ENCODE data around the gene LHPP. TPM values are rescaled to one million over a fixed set of nuclear protein-coding genes. Genes with fewer than 3 reads are reported as not detected.

Gene LHPP
- total RNA-seq, 1 donor from 2014 or later: 4.1 TPM

DNA sequence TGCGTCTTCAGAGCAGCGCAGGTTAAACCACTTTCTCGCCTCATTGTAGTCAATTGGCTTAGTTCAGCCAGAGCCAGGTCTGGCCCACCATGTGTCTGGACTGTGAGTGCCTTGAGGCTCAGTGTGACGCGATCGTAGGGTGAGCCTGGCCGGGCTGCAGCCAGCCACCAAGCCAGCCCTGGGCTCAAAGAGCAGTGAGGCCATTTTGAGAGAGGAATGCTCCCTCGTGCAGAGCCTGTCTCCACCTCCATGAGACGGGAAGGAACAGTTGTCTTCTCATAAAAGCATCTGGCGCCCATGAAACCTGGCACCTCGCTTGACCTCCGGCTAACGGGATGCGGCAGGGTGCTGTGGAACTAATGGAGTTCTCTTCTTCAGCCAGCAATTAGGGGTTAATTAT lies 34.5 kb downstream of the LHPP start:
- no peak for DNase-seq (ENCODE audit: low read depth in 2 of 2)

DNA sequence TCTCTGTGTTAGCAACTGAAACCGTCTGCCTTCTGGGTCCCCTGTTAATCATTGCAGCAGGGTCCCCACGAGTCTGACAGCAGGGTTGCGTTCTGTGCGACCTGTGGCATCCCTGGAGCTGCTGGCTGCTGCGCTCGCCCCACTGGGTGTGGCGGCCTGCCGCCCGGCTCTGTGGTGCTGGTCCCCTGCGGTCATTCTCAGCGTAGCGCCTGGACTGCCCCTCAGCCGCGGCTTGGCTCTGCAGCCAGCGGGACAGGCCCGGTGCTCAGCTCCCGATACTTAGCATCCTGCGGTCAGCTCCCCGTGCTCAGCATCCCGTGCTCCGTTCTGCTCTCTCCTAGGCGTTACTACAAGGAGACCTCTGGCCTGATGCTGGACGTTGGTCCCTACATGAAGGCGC lies 35.0 kb downstream of the LHPP start:
- DNase-seq (ENCODE audit: low read depth in 2 of 2): no peak

DNA sequence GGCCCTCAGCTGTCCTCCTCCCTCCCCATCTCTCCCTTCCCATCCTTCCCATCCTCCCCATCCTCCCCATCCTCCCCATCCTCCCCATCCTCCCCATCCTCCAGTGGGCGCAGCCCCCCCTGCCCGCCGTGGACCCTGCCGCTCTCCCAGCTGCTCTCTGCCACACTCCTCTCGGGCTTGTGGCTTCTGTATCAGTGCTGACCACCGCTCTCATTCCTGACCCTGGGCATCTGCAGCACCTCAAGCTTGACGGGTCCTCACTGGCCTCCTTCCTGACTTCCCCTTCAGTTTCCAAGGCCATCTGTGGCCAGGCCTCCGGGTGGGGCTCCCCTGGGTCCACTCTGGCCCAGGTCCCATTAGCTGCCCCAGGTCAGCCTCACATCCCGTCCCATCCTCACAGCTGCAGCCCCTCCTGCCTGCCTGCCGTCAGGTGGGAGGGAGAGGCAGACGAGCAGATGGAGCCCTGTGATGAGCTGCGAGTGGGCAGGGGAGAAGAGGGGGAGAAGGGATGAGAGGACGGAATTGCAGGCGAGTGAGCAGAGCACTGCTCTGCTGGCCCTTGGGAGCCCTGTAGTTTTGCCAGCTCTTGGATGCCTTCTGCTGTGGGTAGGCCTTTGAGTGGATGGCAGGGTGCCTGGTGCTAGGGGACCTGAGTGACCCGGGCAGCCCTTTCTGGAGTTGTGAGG lies 35.7 kb downstream of the LHPP start:
- DNase-seq (ENCODE audit: low read depth in 2 of 2): no peak

DNA sequence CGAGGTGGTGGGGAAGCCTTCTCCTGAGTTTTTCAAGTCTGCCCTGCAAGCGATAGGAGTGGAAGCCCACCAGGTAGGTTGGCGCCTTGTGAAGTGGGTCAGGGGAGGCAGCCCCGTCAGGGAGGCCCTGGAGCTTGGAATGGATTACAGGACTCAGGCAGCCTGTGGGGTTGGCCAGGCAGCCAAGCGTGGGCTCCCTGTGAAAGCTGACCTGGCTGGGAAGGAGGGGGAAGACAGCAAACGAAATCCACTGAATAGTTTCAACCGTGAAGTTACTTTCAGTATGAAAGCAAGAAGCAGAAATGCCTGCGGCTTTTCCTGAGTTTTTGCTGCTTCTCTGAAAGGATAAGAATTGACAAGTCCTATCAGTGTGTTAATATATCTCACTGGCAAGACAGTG lies 36.4 kb downstream of the LHPP start:
- no peak for DNase-seq (ENCODE audit: low read depth in 2 of 2)

DNA sequence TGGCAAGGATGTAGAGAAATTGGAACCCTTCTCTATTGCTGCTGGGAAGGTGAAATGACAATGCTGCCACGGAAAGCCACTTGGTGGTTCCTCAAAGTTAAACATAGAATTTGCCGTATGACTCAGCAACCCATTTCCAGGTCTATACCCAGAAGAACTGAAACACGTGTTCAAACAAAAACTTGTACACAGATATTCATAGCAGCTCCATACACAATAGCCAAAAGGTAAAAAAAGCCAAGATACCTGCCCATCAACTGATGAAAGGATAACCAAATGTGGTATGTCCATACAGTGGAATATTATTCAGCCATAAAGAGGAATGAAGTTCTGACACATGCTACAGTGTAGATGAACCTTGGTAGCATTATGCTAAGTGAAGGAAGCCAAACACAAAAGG lies 39.1 kb downstream of the LHPP start:
- DNase-seq (ENCODE audit: low read depth in 2 of 2): no peak

DNA sequence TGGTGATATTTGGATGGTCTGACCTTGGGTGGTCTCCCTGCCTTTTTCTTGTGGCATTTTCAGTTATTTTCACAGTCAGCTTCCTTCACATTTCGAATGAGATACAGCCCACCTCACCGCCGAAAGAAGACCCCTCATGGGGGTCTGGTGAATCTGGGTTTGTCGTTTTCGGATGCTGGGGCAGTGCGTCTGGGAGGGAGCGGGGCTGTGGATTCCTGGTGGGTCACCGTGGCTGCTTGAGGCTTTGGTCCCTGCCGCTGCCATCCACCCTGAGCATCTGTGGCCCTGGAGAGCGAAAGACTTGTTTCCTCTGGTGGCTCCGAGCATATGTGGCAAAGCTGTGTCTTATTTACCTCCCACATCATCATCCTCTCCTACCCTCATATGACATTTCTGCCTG lies 43.1 kb downstream of the LHPP start:
- no peak for DNase-seq (ENCODE audit: low read depth in 2 of 2)

DNA sequence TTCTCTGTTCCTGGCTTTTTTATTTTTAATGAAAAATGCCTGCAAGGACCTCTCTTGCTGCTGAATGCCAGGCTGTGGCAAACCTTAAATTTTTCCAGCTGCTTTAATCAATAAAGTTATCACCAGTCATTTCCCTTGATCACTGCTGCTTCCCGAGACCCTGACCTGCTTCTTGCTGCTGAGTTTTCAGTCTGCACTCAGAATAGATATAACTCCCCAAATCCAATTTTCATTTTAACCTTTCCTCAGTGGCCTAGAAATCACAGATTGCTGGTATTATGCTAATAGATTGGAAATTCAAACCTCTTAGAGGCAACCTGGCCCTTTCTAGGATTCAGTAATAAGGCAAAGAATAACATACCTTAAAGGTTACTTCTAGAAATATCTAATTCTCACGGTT lies 43.7 kb downstream of the LHPP start:
- no peak for DNase-seq (ENCODE audit: low read depth in 2 of 2)

DNA sequence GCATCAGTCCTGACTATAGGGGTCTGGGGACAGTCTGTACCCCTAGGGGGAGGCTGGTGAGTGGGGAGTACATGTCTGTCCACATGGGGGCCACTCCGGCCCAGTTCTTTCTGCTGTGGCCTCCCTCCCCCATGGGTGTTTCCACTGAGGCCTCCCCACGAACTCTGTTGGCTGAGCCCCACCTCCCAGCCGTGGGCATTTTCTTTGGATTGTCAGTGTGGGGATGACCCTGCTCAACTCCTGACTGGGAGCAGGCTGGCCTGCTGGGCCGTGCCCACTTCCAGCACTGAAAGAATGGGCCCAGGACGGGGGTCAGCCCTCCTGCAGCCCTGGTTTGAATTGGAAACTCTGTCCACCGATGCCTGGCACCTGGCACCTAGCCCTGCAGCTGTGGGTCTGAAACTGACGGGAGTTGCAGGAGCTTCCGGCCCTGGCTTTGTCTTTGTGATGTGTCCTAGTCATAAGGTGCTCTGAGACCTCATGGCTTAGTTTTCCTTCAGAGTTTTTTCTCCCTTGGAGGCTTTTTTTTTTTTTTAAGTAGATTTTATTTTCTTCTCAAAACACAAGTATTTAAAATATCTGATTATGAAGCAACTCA lies 46.5 kb downstream of the LHPP start:
- DNase-seq (ENCODE audit: low read depth in 2 of 2): no peak

DNA sequence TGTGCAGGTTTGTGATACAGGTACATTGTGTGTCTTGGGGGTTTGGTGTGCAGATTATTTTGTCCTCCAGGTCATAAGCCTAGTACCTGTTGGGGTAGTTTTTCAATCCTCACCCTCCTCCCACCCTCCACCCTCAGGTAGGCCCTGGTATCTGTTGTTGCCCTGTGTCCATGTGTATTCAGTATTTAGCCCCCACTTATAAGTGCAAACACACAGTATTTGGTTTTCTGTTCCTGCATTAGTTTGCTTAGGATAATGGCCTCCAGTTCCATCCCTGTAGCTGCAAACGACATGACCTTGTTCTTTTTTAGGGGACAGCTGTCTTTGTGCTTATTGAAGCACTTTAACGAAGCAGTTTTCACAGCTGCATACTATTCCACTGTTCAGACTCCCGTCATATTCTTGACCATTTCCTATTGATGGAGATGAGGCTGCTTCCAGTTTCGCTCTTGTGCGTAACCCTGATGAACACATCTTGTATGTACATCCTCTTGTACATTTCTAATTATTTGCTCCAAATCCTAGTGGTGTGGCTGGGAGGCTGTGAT lies 47.4 kb downstream of the LHPP start:
- no peak for DNase-seq (ENCODE audit: low read depth in 2 of 2)

DNA sequence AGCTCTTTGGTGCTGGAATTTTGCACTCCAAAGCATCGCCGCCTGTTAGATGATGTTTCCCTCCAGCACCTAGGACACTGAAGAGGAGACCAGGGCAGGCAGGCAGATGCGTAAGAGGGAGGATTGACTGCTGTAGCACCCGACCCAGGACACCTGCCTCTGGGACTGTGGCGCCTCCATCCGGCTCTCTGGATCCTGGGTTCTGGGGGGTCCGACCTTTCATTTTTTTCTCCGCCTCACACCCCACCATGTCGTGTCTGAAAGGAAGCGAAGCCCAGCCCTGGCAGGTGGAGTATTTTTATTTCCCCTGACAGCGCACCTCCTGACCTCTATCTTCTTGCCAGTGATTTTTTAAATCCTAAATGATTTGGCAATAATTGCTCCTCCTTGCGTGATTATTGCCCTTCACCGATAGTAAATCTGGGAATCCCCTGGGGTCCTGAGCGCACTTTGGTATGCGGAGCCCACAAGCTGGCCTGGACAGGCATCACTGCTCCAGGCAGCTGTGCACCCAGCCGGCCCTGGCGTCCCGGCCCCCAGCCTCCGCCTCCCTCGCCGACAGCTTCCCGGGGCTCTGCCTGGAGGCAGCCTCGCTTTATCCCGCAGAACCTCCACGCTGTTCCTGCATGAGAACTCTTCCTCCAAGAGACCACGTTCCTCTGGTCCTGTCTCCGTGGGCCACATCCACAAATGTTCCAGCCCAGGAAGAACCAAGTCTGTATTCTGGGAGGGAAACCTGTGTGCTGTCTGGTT lies 48.4 kb downstream of the LHPP start:
- DNase-seq (ENCODE audit: low read depth in 2 of 2): no peak

DNA sequence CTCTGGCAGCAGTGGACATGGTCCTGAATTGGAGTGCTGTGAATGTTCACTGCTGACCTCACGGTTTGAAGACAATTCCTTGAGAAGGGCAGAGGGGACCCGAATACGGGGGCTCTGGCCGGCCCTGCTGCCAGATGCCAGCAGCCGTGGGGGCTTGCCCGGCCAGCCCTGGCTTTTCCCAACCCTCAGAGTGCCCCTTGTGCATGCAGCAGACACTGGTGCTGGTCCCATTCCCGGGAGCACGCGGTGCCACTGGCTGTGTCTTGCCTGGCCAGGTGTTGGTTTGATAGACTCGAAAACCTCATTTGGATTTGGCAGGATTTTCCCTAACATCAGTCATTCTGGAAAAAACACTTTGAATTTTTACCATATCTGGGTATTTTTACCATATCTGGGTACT lies 49.1 kb downstream of the LHPP start:
- no peak for DNase-seq (ENCODE audit: low read depth in 2 of 2)

DNA sequence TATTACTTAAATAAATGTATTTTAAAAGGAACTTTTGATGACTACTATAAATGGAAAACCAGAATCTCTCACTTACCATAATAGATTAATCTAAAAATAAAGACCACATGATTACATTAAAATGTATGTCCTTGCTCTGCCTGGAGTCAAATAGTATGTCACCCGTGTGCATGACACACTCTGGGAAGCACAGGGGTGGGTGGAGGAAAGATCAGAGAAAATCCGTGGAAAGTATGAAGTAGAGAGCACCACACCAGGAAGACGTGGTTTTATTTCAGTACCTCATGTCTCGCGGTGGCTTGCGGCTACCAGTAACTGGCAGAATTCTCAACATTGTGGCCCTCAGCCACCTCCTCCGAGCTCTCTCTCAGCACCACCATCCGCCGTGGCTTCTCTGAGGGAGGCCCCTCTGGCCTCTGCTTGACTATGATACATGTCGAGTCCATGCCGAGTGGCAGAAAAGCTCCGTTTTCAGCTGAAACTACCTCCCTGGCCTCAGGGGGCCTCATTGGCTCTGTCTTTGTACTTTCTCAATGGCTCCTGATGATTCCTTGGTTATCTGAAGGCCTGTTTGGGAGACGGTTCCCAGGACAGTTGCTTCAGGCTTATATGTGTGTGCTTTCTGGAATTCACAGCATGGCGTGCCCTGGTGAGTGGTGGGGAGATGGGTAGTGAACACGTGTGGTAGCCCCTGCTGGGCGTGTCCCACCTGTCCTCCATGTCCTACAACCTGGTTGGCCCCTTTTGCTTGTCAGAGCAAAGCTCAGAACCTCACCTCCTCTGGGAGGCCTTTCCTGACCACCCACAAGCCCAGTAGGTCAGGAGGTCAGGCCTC lies 49.8 kb downstream of the LHPP start:
- DNase-seq (ENCODE audit: low read depth in 2 of 2): no peak

DNA sequence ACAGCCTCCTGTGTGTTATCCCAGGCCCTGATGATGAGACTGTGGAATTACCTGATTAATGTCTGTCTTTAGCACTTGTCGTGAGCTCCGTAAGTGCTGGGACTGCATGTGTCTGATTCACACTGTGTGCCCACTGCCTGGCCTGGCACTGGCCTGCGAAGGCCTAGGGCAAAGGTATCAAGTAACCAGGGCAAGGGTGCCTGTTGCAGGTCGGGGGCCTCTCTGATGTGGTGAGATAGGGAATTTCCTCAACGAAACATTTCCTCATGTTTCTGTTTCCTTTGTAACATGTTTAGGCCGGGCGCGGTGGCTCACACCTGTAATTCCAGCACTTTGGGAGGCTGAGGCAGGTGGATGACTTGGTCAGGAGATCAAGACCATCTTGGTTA lies 50.4 kb downstream of the LHPP start:
- no peak for DNase-seq (ENCODE audit: low read depth in 2 of 2)

DNA sequence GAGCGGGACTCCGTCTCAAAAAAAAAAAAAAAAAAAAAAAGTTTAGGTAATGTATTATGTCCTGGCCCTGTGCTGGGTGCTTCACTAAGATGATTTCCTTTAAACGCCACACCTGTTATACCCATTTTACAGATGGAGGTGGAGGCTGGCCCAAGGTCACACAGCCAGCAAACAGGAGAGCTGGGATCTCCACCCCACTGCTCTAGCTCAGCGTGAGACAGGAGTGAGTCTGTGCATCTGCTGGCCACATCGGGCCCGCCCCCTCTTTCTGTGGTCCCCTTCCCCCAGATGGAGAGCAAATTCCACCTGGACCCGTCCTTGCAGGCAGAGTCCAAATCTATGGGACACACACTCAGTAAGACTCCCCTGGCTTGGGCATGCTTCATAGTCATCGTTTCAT lies 51.0 kb downstream of the LHPP start:
- DNase-seq (ENCODE audit: low read depth in 2 of 2): no peak

DNA sequence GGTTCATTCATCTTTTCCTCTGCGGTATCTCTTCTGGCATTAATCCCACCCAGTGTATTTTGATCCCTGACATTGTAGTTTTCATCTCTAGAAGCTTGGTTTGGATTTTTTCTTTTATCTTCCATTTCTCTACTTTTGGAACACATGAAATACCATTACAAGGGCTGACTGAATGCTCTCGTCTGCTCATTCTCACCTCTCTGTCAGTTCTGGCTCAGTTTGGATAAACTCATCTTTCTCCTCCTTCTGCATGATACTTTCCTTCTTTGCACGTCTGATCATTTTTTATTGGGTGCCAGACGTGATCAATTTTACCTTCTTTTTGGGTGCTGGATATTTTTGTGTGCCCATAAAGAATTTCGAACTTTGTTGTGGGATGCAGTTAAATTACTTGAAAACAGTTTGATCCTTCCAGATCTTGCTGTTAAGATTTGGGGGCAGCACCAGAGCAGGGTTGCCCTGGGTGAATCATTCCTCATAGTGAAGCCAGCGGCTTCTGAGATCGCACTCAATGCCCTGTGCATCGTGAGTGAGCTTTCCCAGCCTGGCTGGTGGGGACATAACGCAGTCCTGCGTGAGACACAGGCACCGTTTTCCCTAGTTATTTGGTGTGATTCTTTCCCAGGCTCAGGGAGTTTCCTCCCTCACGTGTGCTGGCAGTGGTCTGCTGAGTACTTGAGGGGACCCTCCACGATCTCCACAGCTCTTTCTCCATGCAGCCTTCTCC lies 53.8 kb downstream of the LHPP start:
- DNase-seq (ENCODE audit: low read depth in 2 of 2): no peak

DNA sequence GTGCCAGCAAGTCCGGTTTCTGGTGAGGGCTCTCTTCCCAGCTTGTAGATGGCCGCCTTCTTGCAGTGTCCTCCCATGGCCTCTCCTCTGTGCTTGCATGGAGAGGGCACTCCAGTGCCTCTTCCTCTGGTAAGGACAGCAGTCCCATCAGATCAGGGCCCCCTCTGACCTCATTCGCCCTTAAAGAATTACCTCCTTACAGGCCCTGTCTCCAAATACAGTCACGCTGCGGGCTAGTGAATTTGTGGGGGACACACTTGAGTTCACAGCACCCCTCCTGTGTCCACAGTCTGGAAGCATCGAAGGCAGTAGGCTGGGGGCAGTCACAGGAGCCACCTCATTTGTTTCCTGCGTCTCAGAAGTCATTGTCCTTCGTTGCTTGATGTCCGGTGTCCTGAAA lies 54.6 kb downstream of the LHPP start:
- DNase-seq (ENCODE audit: low read depth in 2 of 2): no peak

DNA sequence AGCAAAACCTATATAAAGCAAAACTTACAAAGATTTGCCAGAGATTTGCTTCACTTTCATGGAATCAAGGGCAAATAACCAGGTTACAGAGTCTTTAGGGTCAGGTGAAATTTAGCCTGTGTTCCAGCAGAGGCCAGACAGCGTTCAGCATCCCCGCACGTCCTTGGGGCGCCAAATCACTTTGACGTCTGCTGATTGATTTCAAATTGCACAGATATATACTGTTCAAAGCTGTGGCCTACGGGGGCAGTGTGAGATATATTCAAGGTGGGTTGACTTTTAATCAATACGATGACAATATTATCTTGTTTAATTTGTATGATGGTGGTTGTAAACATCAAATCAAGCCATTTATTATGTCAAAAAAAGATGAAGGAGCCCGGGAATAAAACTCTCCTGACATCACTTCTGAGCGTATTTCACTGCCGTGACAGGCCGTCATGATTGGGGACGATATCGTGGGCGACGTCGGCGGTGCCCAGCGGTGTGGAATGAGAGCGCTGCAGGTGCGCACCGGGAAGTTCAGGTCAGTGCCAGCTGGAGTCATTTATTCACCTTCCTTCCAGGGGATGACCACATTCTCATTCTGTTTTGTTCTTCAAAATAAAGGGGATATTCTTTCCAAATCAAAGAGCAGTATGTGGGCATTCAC lies 55.2 kb downstream of the LHPP start:
- DNase-seq (ENCODE audit: low read depth in 2 of 2): no peak

DNA sequence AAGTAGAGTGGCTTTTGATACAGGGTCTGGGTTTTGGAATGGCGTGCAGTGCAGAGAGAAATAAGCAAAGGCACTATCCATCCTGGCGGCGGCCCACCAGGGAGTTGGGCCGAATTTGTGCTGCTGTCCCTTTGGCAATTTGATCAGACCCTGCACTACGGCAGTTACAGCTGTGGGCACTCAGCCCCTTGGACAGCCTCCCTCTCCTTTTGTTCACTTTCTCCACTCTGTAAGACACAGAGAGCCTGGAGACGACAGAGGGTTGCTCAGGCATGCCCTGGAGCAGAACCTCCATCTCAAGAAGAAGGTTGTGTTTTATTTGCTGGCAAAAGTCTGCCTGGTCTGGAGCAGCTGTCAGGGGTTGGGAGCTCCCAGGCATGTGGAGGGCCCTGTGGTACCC lies 55.8 kb downstream of the LHPP start:
- DNase-seq (ENCODE audit: low read depth in 2 of 2): no peak

DNA sequence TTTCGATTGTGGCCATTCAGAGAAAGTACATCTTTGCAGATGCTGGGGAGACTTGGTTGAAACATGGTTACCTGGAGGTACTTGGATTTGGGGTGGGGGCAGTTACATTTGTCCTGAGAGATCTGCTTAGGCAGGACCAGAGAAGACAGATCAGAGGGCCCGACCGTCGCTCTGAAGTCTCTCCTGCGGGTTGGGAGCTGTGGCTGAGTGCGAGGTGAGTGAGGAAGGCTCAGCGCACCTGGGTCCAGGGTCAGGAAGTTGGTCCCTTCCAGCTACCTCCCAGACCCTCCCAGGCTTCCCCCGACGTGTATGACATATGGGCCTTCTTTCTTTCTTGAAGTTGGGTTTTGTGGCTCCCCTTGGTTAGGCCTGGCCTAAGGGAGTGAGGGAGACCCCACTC lies 56.3 kb downstream of the LHPP start:
- DNase-seq (ENCODE audit: low read depth in 2 of 2): no peak

DNA sequence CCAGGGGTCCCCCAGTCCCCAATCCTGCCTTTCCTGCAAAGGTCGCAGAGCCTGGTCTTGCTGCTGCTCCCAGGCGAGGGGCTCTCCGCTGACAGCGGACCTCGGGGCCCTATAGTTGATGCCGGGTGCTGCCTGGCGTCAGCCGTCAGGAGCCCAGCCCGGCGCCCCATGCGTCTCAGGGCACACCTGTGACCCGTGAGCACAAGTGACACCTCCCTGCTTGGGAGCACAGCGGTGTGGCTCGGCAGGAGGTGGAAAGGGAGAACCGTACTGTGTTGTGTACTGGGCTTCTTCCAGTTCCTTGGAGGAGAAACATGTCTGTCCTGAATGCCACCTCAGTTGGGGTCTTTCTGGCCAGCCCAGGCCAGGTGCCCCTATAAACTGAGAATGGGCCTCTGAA lies 56.7 kb downstream of the LHPP start:
- DNase-seq (ENCODE audit: low read depth in 2 of 2): no peak
